Measurements from ENCODE around the gene SLC27A6.

- no peak for TF ChIP-seq EZH2 (IDR thresholded peaks at IDR 0.05; ENCODE audit: insufficient read depth, poor library complexity, severe bottlenecking)
- TF ChIP-seq EZH2phosphoT487 (IDR thresholded peaks at IDR 0.05; ENCODE audit: insufficient read depth, low read depth): no peak
These were observed 1.6 kb downstream of the SLC27A6 start for GRCh38 chr5:128966846-128967245.

Data from GM23248 (cell line).